KG1 (cell line): ENCODE data around the gene FNDC3B.

ENCODE experiments used
- DNase-seq: peaks from one replicate; lab custom pipeline; 2025; lab: John Stamatoyannopoulos, UW

FNDC3B gene

GRCh38 chr3:172291650-172292049, 252.3 kb downstream of the FNDC3B start:
- no peak for DNase-seq

GRCh38 chr3:172292422-172292821, 253.0 kb downstream of the FNDC3B start:
- DNase-seq = no peak

DNA sequence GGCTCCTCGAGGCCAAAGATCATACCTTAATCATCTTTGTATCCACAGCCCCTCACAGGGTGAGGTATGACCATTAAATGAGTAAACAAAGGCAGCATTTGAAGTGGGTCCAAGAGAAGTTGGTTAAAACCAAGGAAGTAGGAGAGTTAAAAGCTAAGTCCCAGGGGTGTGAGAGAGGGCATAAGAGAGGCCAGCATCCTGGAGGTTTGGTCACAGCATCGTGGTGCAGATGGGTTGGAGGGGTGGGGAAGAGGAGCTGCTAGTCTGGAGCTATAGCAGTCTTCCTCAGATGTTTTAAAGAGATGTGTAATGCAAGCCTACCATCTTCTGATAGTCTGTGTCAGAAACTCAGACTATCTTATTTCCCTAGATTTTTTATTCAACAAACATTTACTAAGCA, 253.7 kb downstream of the FNDC3B start:
- DNase-seq = no peak

GRCh38 chr3:172294223-172294806, 254.9 kb downstream of the FNDC3B start:
- no peak for DNase-seq

GRCh38 chr3:172296248-172296974, 257.0 kb downstream of the FNDC3B start:
- no peak for DNase-seq

DNA sequence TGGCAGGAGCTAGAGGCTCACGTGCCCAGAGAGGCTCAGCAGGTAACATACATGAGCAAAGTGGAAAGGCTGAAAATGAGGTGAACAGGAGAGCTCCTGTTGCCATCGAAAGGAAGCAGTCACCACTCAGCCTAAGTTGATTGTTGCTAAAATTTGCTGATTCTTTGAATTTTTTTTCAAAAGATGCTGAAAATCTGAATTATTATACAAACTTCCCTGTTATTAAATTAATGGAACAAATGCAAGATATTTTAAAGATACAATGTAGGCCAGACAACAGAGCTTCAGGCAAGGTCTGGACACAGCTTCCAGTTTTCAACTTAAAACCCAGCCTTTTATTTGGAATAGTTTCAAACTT, 257.6 kb downstream of the FNDC3B start:
- no peak for DNase-seq

GRCh38 chr3:172298247-172298646, 258.9 kb downstream of the FNDC3B start:
- DNase-seq = no peak

DNA sequence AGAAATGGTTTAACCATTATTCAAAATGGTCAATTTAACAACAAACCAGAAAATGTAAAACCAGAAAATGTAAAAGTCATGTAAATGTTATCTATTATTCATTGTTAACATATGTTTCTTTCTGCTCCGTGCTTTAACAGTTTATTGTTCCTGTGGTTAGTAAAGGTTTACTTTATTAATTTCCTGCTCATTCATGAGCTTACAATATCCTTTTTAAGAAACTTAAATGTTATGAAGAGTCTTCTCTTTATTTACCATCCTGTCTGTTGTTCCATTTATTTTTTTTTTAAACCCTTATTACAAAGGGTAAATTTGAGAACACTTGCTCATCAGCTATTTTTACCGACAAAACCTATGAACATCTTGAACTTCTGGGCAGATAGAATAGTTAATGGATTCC, 260.8 kb downstream of the FNDC3B start:
- DNase-seq = no peak

DNA sequence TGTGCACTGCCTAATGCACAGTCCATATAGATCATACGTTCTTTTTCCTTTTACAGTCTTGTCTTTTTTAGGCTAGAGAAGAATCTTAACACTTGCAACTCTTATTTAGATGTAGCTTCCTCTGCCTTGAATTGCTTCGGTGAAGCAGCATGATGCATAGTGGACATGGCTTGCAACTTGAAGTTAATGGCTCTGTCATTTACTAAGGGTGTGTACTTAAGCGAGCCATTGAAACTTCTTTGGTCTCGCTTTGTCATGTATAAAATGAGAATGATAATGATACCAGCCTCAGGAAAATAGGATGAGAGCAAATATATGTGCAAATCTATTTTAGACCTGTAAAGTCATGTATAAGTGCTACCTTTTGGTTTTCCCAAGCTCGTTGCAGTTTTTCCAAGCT, 261.5 kb downstream of the FNDC3B start:
- no peak for DNase-seq

- no peak for DNase-seq
Observed at GRCh38 chr3:172302203-172302602, 262.8 kb downstream of the FNDC3B start.

GRCh38 chr3:172303181-172303580, 263.8 kb downstream of the FNDC3B start:
- no peak for DNase-seq

- DNase-seq = no peak
Observed at GRCh38 chr3:172303941-172304558, 264.7 kb downstream of the FNDC3B start.

- DNase-seq = no peak
Observed at GRCh38 chr3:172305552-172305951, 266.2 kb downstream of the FNDC3B start.

GRCh38 chr3:172305974-172306373, 266.6 kb downstream of the FNDC3B start:
- DNase-seq = no peak

DNA sequence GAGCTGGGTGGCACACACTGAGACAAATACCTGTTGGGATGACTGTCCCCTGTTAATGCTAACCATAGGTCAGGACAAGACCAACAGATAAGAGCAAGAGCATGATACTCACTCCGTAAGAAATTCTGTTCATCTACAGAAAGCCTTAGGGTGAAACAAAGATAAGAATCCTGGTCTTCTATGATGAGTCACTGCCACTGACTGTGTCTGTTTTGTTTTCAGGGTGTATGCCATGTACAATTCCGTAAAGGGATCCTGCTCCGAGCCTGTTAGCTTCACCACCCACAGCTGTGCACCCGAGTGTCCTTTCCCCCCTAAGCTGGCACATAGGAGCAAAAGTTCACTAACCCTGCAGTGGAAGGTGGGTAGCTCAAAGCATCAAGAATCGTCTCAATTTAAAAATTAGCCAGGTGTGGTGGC, 267.8 kb downstream of the FNDC3B start:
- no peak for DNase-seq

DNA sequence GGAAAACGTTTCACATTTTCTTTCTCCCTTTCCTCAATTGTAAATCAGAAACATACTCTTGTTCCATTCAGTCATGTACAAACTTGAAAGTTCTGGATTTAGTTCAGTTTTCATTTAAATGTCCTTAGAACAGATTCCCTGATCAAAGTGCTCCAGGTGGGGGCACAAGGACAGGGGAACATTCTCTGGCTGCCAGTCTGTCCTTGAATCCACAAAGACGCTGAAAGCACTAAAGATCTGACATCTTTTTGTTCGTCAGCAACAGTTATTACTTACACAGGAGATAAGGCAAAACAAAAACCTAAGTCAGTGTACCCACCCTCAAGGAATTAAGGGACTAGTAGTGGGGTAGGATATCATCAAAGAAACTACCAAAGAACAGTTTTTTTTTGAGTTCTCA, 269.7 kb downstream of the FNDC3B start:
- no peak for DNase-seq

- no peak for DNase-seq
Observed at GRCh38 chr3:172309741-172310427, 270.5 kb downstream of the FNDC3B start.

DNA sequence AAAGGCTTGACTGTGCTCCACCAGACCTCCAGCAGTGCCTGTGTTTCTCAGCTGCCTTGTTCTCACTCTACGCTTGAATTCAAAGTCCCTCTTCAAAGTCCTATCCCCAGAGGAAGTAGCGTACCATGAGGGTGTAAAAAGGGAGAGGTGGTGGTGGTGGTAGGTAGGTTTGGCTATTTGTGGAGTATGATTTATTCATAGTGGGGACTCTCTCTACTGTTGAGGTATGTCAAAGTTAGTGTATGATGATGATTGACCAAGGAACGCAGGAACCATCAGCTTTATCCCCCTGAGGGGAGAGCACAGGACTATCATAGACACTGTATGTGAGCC, 271.0 kb downstream of the FNDC3B start:
- no peak for DNase-seq

DNA sequence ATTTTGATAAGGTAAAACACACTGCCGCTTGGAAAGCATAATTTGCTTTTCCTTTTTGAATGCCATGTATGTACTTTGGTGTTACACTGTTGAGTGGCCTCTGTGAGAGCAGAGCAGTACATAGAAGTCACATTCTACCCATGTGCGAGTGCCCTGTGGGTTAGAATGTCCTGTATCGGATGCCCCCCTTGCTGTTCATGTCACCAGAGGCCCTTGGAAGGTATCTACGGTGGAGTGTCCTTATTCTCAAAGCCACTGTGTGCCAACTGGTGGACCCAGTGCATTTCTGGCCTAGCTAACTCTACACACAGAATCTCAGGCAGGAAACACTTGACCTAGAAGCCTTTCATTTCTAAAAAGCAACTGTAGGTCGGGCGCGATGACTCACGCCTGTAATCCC, 271.8 kb downstream of the FNDC3B start:
- DNase-seq = no peak

- no peak for DNase-seq
Observed at GRCh38 chr3:172312001-172312400, 272.6 kb downstream of the FNDC3B start.

DNA sequence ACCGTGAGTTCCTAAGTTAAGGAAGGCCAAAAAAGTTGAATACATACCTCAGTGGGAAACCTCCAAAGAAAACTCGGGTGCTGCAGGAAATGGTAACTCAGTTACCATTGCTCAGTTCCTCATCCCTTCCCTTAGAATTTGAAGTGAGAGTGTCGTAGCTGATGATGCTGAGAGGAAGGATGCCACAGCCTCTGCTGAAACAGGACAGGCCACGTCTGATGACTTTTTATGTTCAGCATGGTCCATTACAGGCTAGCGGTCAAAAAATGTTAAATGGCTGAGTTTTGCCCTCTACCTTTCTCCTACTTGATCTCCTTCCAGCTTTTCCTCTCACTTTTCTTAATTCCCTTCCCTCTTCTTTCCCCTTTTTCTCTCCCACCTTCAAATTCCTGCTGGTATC, 273.3 kb downstream of the FNDC3B start:
- DNase-seq = no peak

GRCh38 chr3:172313671-172314070, 274.3 kb downstream of the FNDC3B start:
- no peak for DNase-seq

GRCh38 chr3:172314591-172315160, 275.3 kb downstream of the FNDC3B start:
- no peak for DNase-seq
